Memory B cell (primary cell): Measurements from ENCODE around the gene CNST.

Experiments
- ATAC-seq: fragments of 150-1000 bp; cut with Tn5 transposase; 2 replicates; pipeline ENCODE4 v1.10.0; 2021; ENCODE audit warnings: low read depth, mild to moderate bottlenecking, moderate library complexity
- DNase-seq, 2 donors: peaks; one replicate each; pipeline ENCODE4 v3.0.0; 2022; ENCODE audit warnings: low spot score in 2 of 2
- H3K27ac Mint-ChIP-seq: one replicate; pipeline ENCODE4 v1.8.0; 2022; ENCODE audit warnings: mild to moderate bottlenecking, moderate library complexity, mixed read lengths
- H3K27me3 Mint-ChIP-seq: one replicate; pipeline ENCODE4 v1.8.0; 2022; ENCODE audit warnings: mixed read lengths
- H3K36me3 Mint-ChIP-seq: one replicate; pipeline ENCODE4 v1.8.0; 2022; ENCODE audit warnings: mild to moderate bottlenecking, mixed read lengths
- H3K4me1 Mint-ChIP-seq: one replicate; pipeline ENCODE4 v1.8.0; 2022; ENCODE audit warnings: mixed read lengths
- H3K4me3 Mint-ChIP-seq: one replicate; pipeline ENCODE4 v1.8.0; 2022; ENCODE audit warnings: mild to moderate bottlenecking, moderate library complexity, mixed read lengths
- H3K9me3 Mint-ChIP-seq: one replicate; pipeline ENCODE4 v1.8.0; 2022; ENCODE audit warnings: mixed read lengths

CNST gene

GRCh38 chr1:246566128-246566812 is at the start of gene CNST, which contains the start of gene TFB2M:
CNST (plus strand) TSS chr1:246566456; CDS start chr1:246591563, 25,107 bp downstream.
TFB2M (minus strand) TSS chr1:246566261; CDS start chr1:246566138, 123 bp downstream.
- H3K4me3 Mint-ChIP-seq = peak within 1 kb of the TSS; percentile 99
- ATAC-seq = peak; percentile 82

GRCh38 chr1:246517391-246517790 is 48.9 kb upstream of the CNST start:
- Mint-ChIP-seq H3K36me3 (peaks cover 1% of the 10 kb centered on the region), H3K4me3 (no peak overlapping the region), H3K27ac (no peak overlapping the region)

More at GRCh38 chr1:246566128-246566812, at the start of gene CNST, which contains the start of gene TFB2M:
- DNase-seq = peak; percentile 90 to 94
- Mint-ChIP-seq H3K36me3 (no peaks in the 10 kb centered on the region), H3K27ac (peak within 1 kb of the TSS; percentile 93), H3K4me1 (peaks cover 21% of the 10 kb centered on the region), H3K9me3 (no peaks in the 10 kb centered on the region), H3K27me3 (no peaks in the 10 kb centered on the region)

GRCh38 chr1:246518456-246519205 is 47.6 kb upstream of the CNST start:
- ATAC-seq (no peak), DNase-seq (no peak)
- H3K4me3 Mint-ChIP-seq = no peak overlapping the region
- peaks cover 2% of the 10 kb centered on the region for H3K9me3 Mint-ChIP-seq
- H3K4me1 Mint-ChIP-seq = no peaks in the 10 kb centered on the region
- peaks cover 1% of the 10 kb centered on the region for H3K36me3 Mint-ChIP-seq
- H3K27me3 Mint-ChIP-seq = no peaks in the 10 kb centered on the region
- H3K27ac Mint-ChIP-seq = no peak overlapping the region

More at GRCh38 chr1:246517391-246517790, 48.9 kb upstream of the CNST start:
- no peaks in the 10 kb centered on the region for H3K4me1 Mint-ChIP-seq
- ATAC-seq (no peak), DNase-seq (no peak)
- H3K9me3 Mint-ChIP-seq = peaks cover 2% of the 10 kb centered on the region
- no peaks in the 10 kb centered on the region for H3K27me3 Mint-ChIP-seq

- H3K4me1 Mint-ChIP-seq = no peaks in the 10 kb centered on the region
Measured at GRCh38 chr1:246519514-246519913, 46.7 kb upstream of the CNST start.

GRCh38 chr1:246526380-246526779 is 39.9 kb upstream of the CNST start:
- H3K36me3 Mint-ChIP-seq = peaks cover 3% of the 10 kb centered on the region
- H3K27me3 Mint-ChIP-seq = no peaks in the 10 kb centered on the region
- no peak overlapping the region for H3K4me3 Mint-ChIP-seq
- DNase-seq (no peak), ATAC-seq (no peak)
- peaks cover 4% of the 10 kb centered on the region for H3K9me3 Mint-ChIP-seq
- peaks cover 7% of the 10 kb centered on the region for H3K4me1 Mint-ChIP-seq
- no peak overlapping the region for H3K27ac Mint-ChIP-seq

More at GRCh38 chr1:246519514-246519913, 46.7 kb upstream of the CNST start:
- H3K36me3 Mint-ChIP-seq = no peaks in the 10 kb centered on the region
- H3K27me3 Mint-ChIP-seq = no peaks in the 10 kb centered on the region
- no peak overlapping the region for H3K4me3 Mint-ChIP-seq
- DNase-seq (no peak), ATAC-seq (no peak)
- H3K9me3 Mint-ChIP-seq = peaks cover 2% of the 10 kb centered on the region
- H3K27ac Mint-ChIP-seq = no peak overlapping the region

GRCh38 chr1:246526915-246527314 is 39.3 kb upstream of the CNST start:
- DNase-seq (no peak), ATAC-seq (no peak)
- H3K27me3 Mint-ChIP-seq = no peaks in the 10 kb centered on the region
- H3K4me3 Mint-ChIP-seq = no peak overlapping the region
- H3K4me1 Mint-ChIP-seq = peaks cover 7% of the 10 kb centered on the region
- peaks cover 4% of the 10 kb centered on the region for H3K36me3 Mint-ChIP-seq
- H3K27ac Mint-ChIP-seq = no peak overlapping the region
- peaks cover 6% of the 10 kb centered on the region for H3K9me3 Mint-ChIP-seq

- ATAC-seq = peak; percentile 43
- no peak overlapping the region for H3K27ac Mint-ChIP-seq
Measured at GRCh38 chr1:246527402-246528088, 38.7 kb upstream of the CNST start.

GRCh38 chr1:246528933-246529731 is 37.1 kb upstream of the CNST start:
- Mint-ChIP-seq H3K4me1 (peaks cover 7% of the 10 kb centered on the region), H3K4me3 (no peak overlapping the region), H3K9me3 (peaks cover 6% of the 10 kb centered on the region), H3K27me3 (no peaks in the 10 kb centered on the region), H3K27ac (no peak overlapping the region), H3K36me3 (peaks cover 4% of the 10 kb centered on the region)
- ATAC-seq = no peak
- DNase-seq = no peak

More at GRCh38 chr1:246527402-246528088, 38.7 kb upstream of the CNST start:
- Mint-ChIP-seq H3K4me3 (no peak overlapping the region), H3K36me3 (peaks cover 4% of the 10 kb centered on the region), H3K27me3 (no peaks in the 10 kb centered on the region), H3K4me1 (peaks cover 7% of the 10 kb centered on the region), H3K9me3 (peaks cover 6% of the 10 kb centered on the region)
- no peak for DNase-seq

GRCh38 chr1:246530482-246530881 is 35.8 kb upstream of the CNST start:
- Mint-ChIP-seq H3K36me3 (peaks cover 4% of the 10 kb centered on the region), H3K27me3 (no peaks in the 10 kb centered on the region), H3K27ac (no peak overlapping the region), H3K9me3 (peaks cover 6% of the 10 kb centered on the region), H3K4me1 (peaks cover 7% of the 10 kb centered on the region), H3K4me3 (no peak overlapping the region)
- ATAC-seq = no peak
- no peak for DNase-seq

GRCh38 chr1:246532519-246532918 is 33.7 kb upstream of the CNST start:
- ATAC-seq (no peak), DNase-seq (no peak)
- Mint-ChIP-seq H3K9me3 (peaks cover 4% of the 10 kb centered on the region), H3K4me1 (peaks cover 3% of the 10 kb centered on the region), H3K4me3 (no peak overlapping the region), H3K27ac (no peak overlapping the region), H3K36me3 (peaks cover 4% of the 10 kb centered on the region), H3K27me3 (no peaks in the 10 kb centered on the region)

- H3K36me3 Mint-ChIP-seq = peaks cover 4% of the 10 kb centered on the region
- H3K4me3 Mint-ChIP-seq = no peak overlapping the region
- no peak overlapping the region for H3K27ac Mint-ChIP-seq
- no peaks in the 10 kb centered on the region for H3K27me3 Mint-ChIP-seq
- ATAC-seq = no peak
- H3K9me3 Mint-ChIP-seq = peaks cover 4% of the 10 kb centered on the region
- H3K4me1 Mint-ChIP-seq = no peaks in the 10 kb centered on the region
- no peak for DNase-seq
Measured at GRCh38 chr1:246533371-246533905, 32.8 kb upstream of the CNST start.

- Mint-ChIP-seq H3K4me3 (no peak overlapping the region), H3K27me3 (no peaks in the 10 kb centered on the region), H3K27ac (no peak overlapping the region), H3K4me1 (no peaks in the 10 kb centered on the region), H3K36me3 (peaks cover 8% of the 10 kb centered on the region), H3K9me3 (peaks cover 4% of the 10 kb centered on the region)
- ATAC-seq (no peak), DNase-seq (no peak)
Measured at GRCh38 chr1:246534114-246534513, 32.1 kb upstream of the CNST start.

- H3K27me3 Mint-ChIP-seq = no peaks in the 10 kb centered on the region
- no peaks in the 10 kb centered on the region for H3K9me3 Mint-ChIP-seq
- H3K36me3 Mint-ChIP-seq = peaks cover 17% of the 10 kb centered on the region
- DNase-seq (no peak), ATAC-seq (no peak)
- H3K4me1 Mint-ChIP-seq = no peaks in the 10 kb centered on the region
- H3K4me3 Mint-ChIP-seq = no peak overlapping the region
- H3K27ac Mint-ChIP-seq = no peak overlapping the region
Measured at GRCh38 chr1:246537441-246537840, 28.8 kb upstream of the CNST start.
